Mesothelial cell of epicardium (in vitro differentiated cells): ENCODE data around the gene RPS6KB2. TPM values are rescaled to one million over a fixed set of nuclear protein-coding genes. Genes with fewer than 3 reads are reported as not detected.

Experiments
- DNase-seq, 2 experiments: peaks; one replicate each; pipeline ENCODE4 v3.0.0; 2021; ENCODE audit warnings: low spot score in 2 of 2; ENCODE audit not compliant: unreplicated experiment in 2 of 2
- H3K27ac Mint-ChIP-seq: 2 replicates; pipeline ENCODE4 v1.8.0; 2021; ENCODE audit warnings: mixed read lengths
- H3K27me3 Mint-ChIP-seq: 2 replicates; pipeline ENCODE4 v1.8.0; 2021; ENCODE audit warnings: low read depth, mixed read lengths
- H3K36me3 Mint-ChIP-seq: 2 replicates; pipeline ENCODE4 v1.8.0; 2021; ENCODE audit warnings: mixed read lengths
- H3K4me1 Mint-ChIP-seq: 2 replicates; pipeline ENCODE4 v1.8.0; 2021; ENCODE audit warnings: mixed read lengths
- H3K4me3 Mint-ChIP-seq: 2 replicates; pipeline ENCODE4 v1.8.0; 2021; ENCODE audit warnings: mild to moderate bottlenecking, moderate library complexity, mixed read lengths
- H3K9me3 Mint-ChIP-seq: 2 replicates; pipeline ENCODE4 v1.8.0; 2021; ENCODE audit warnings: mixed read lengths
- CTCF ChIP-seq: fragments of 200-600 bp; sonication (generic); IDR thresholded peaks from one replicate; pipeline ENCODE4 v1.5.0; 2021; ENCODE audit warnings: antibody characterized with exemption; ENCODE audit not compliant: unreplicated experiment
- total RNA-seq: library from RNA; stranded (reverse); gene quantifications from 3 replicates; pipeline ENCODE4 v1.2.1, GENCODE V29; 2021

The RPS6KB2 gene
- total RNA-seq, 1 donor from 2014 or later, result 59.7 TPM

- peak overlapping the region; percentile 98 for H3K27ac Mint-ChIP-seq
- no peaks in the 10 kb centered on the region for H3K27me3 Mint-ChIP-seq
- H3K4me1 Mint-ChIP-seq, result peaks cover 11% of the 10 kb centered on the region
- H3K4me3 Mint-ChIP-seq, result peak overlapping the region; percentile 90
- H3K9me3 Mint-ChIP-seq, result no peaks in the 10 kb centered on the region
- no peak for DNase-seq
- peaks cover 10% of the 10 kb centered on the region for H3K36me3 Mint-ChIP-seq
- TF ChIP-seq CTCF, result no peak
These were observed 859 bp downstream of the RPS6KB2 start for GRCh38 chr11:67429038-67429668.

DNA sequence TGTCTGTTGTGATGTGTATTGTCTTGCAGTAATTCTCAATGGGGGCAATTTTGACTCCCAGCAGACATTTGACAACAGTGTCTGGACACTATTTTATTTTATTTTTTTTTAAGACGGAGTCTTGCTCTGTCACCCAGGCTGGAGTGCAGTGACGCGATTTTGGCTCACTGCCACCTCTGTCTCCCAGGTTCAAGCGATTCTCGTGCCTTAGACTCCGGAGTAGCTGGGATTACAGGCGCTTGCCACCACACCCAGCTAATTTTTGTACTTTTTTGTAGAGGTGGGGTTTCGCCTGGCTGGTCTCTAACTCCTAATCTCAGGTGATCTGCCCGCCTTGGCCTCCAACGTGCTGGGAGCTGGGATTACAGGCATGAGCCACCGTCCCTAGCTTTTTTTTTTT, 1.4 kb downstream of the RPS6KB2 start:
- TF ChIP-seq CTCF, result no peak
- no peak for DNase-seq
- Mint-ChIP-seq H3K4me1 (peaks cover 11% of the 10 kb centered on the region), H3K36me3 (peaks cover 10% of the 10 kb centered on the region), H3K9me3 (no peaks in the 10 kb centered on the region), H3K27me3 (no peaks in the 10 kb centered on the region), H3K4me3 (peak overlapping the region; percentile 90), H3K27ac (peak overlapping the region; percentile 50)

GRCh38 chr11:67431346-67432249, 3.3 kb downstream of the RPS6KB2 start:
- H3K4me3 Mint-ChIP-seq, result no peak overlapping the region
- H3K4me1 Mint-ChIP-seq, result peaks cover 13% of the 10 kb centered on the region
- no peak for DNase-seq
- peaks cover 12% of the 10 kb centered on the region for H3K36me3 Mint-ChIP-seq
- no peaks in the 10 kb centered on the region for H3K27me3 Mint-ChIP-seq
- no peaks in the 10 kb centered on the region for H3K9me3 Mint-ChIP-seq
- no peak overlapping the region for H3K27ac Mint-ChIP-seq
- TF ChIP-seq CTCF, result no peak

DNA sequence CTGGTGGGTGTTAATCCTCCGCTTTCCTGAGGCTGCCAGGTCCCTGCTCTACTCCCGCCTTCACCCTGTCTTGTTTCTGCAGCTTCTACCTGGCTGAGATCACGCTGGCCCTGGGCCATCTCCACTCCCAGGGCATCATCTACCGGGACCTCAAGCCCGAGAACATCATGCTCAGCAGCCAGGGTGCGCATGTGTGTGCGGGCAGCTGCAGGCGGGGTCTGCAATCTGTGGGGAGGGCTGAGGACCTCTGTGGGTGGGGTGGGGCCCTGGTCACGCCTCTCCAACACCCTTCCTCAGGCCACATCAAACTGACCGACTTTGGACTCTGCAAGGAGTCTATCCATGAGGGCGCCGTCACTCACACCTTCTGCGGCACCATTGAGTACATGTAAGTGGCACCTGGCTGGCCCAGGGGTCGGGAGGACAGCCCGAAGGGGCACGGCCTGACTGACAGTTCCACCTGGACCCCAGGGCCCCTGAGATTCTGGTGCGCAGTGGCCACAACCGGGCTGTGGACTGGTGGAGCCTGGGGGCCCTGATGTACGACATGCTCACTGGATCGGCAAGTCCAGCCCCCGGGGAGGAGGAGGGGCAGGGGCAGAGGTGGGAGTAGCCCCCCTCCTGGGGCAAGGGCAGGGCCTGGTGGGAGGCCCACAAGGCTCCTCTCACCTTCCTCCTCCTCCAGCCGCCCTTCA, 4.5 kb downstream of the RPS6KB2 start:
- H3K4me3 Mint-ChIP-seq, result no peak overlapping the region
- no peak overlapping the region for H3K27ac Mint-ChIP-seq
- no peak for TF ChIP-seq CTCF
- peaks cover 12% of the 10 kb centered on the region for H3K36me3 Mint-ChIP-seq
- H3K27me3 Mint-ChIP-seq, result no peaks in the 10 kb centered on the region
- H3K4me1 Mint-ChIP-seq, result peaks cover 11% of the 10 kb centered on the region
- H3K9me3 Mint-ChIP-seq, result no peaks in the 10 kb centered on the region
- no peak for DNase-seq

DNA sequence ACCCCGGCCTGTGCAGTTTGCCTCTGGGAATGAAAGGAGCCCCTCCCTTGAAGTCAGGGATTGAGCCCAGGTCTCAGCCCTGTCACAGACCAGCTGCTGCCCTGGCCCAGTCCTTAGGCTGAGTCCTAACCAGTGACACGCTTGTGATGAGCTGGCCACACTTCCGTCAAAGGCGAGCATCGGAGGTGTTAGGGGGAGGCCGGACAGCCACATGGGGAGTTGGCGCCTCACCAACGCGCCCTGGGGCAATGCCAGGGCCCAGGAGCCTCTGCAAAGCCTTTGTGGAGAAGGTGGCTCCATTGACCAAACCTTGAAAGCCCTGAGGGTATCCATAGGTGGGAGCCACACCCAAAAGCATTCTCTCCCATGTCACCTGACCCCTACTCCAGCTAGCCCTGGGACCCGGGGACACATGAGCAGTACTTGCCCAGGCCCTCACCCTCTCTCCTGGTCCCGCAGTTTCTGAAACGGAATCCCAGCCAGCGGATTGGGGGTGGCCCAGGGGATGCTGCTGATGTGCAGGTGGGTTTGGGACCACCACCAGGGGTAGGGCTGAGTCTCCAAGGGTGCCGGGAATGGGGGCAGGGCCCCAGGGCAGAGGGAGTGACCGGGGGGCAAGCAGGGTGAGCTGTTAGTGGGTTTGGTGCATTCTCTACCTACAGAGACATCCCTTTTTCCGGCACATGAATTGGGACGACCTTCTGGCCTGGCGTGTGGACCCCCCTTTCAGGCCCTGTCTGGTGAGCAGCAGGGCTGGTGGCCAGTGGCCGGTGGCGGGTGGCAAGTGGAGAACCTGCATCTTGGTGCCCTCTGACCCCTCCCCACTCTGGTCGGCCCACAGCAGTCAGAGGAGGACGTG, 5.5 kb downstream of the RPS6KB2 start:
- H3K27ac Mint-ChIP-seq, result no peak overlapping the region
- no peaks in the 10 kb centered on the region for H3K9me3 Mint-ChIP-seq

More for the DNA sequence above, 5.5 kb downstream of the RPS6KB2 start:
- TF ChIP-seq CTCF, result no peak
- Mint-ChIP-seq H3K36me3 (peaks cover 12% of the 10 kb centered on the region), H3K27me3 (no peaks in the 10 kb centered on the region), H3K4me1 (peaks cover 7% of the 10 kb centered on the region), H3K4me3 (no peak overlapping the region)
- DNase-seq, result no peak
